Measurements from ENCODE around the gene OSBPL7. TPM values are rescaled to one million over a fixed set of nuclear protein-coding genes. Genes with fewer than 3 reads are reported as not detected.

The OSBPL7 gene
- total RNA-seq, 1 experiment from 2014 or later: 13.0 TPM

GRCh38 chr17:47774987-47775580 lies 46.5 kb downstream of the OSBPL7 start:
- no peak overlapping the region for H4K91ac ChIP-seq (ENCODE audit: insufficient read length, low read depth, low read length)
- Mint-ChIP-seq H3K9me3 (peaks cover 2 to 5% of the 10 kb centered on the region in 2 experiments; a peak in 3 of 5 replicates), H3K4me3 (no peak overlapping the region), H3K27ac (no peak overlapping the region; a peak in 1 of 7 replicates), H3K36me3 (ENCODE audit: insufficient read depth in 1 of 3, low read depth in 3 of 3) (no peaks in the 10 kb centered on the region), H3K4me1 (no peaks in the 10 kb centered on the region), H3K27me3 (ENCODE audit: low read depth) (peaks cover 43% of the 10 kb centered on the region)
- H3K27me3 ChIP-seq (ENCODE audit: insufficient read depth, low read length): peaks cover 2% of the 10 kb centered on the region; the same call in 1 of the 2 replicates
- no peaks in the 10 kb centered on the region for H4K20me1 ChIP-seq (ENCODE audit: control insufficient read depth, insufficient read depth, insufficient read length)
- no peak overlapping the region for H2AFZ ChIP-seq (ENCODE audit: low read length)
- no peaks in the 10 kb centered on the region for H3K79me1 ChIP-seq (ENCODE audit: insufficient read depth, low read depth, low read length, poor library complexity, severe bottlenecking)
- H3K79me2 ChIP-seq (ENCODE audit: insufficient read depth, low read length): no peaks in the 10 kb centered on the region
- no peak overlapping the region for H3T11ph ChIP-seq (ENCODE audit: low read length)
- WGBS (ENCODE audit: extremely low coverage, insufficient read length, low lambda C conversion rate): no CpG with 5 or more reads among the region's 1 CpG
- no peak overlapping the region for H3K23ac ChIP-seq (ENCODE audit: insufficient read length, low read depth, low read length)
- no peak overlapping the region for H3K9ac ChIP-seq (ENCODE audit: extremely low read depth, insufficient read length, low read length)
- H2BK5ac ChIP-seq (ENCODE audit: insufficient read length, low read length): no peak overlapping the region
- H2BK15ac ChIP-seq (ENCODE audit: low read depth, low read length): no peak overlapping the region
- H3K27ac ChIP-seq (ENCODE audit: insufficient read length, low read depth, low read length): no peak overlapping the region
- H3K4ac ChIP-seq (ENCODE audit: low read depth, low read length): no peak overlapping the region
- no peak overlapping the region for H3K56ac ChIP-seq (ENCODE audit: insufficient read length, low read depth, low read length)
- TF ChIP-seq CTCF (conservative IDR thresholded peaks at IDR 0.05): no peak
- H4K5ac ChIP-seq (ENCODE audit: insufficient read length, low read depth, low read length): no peak overlapping the region
- no peak overlapping the region for H3K18ac ChIP-seq (ENCODE audit: insufficient read length, low read depth, low read length)
- DNase-seq: no peak
- H2AK5ac ChIP-seq (ENCODE audit: insufficient read length, low read length): no peak overlapping the region
- H3K14ac ChIP-seq (ENCODE audit: insufficient read depth, low read length): no peak overlapping the region
- no peaks in the 10 kb centered on the region for H3K9me3 ChIP-seq (ENCODE audit: control insufficient read depth, low read depth, low read length)
- no peak overlapping the region for H2BK12ac ChIP-seq (ENCODE audit: insufficient read length, low read depth, low read length)
- no peaks in the 10 kb centered on the region for H3K23me2 ChIP-seq (ENCODE audit: insufficient read length, low read depth, low read length, poor library complexity, severe bottlenecking)
- H2BK20ac ChIP-seq (ENCODE audit: low read depth, low read length, poor library complexity, severe bottlenecking): no peak overlapping the region
- H4K8ac ChIP-seq (replicated peaks; ENCODE audit: insufficient read length, low read depth, low read length): no peak overlapping the region
- no peaks in the 10 kb centered on the region for H3K4me1 ChIP-seq (ENCODE audit: insufficient read depth, low read length)
- H3K4me2 ChIP-seq (ENCODE audit: insufficient read depth, insufficient read length, low read length): no peak overlapping the region
- no peak overlapping the region for H2BK120ac ChIP-seq (ENCODE audit: low read depth, low read length, poor library complexity, severe bottlenecking)

Data from H9 (cell line).